Activated CD8-positive, alpha-beta memory T cell treated with anti-CD3 and anti-CD28 coated beads, Interleukin-2, amount 50 U/mL, for 1 hour (primary cell): Measurements from ENCODE around the gene FBXW5.

Source experiments
- DNase-seq: peaks from one replicate; pipeline ENCODE4 v3.0.0-alpha.2; 2020; ENCODE audit errors: extremely low read depth

FBXW5 gene

GRCh38 chr9:136960938-136961275, 16.4 kb upstream of the FBXW5 start:
- DNase-seq, result no peak

DNA sequence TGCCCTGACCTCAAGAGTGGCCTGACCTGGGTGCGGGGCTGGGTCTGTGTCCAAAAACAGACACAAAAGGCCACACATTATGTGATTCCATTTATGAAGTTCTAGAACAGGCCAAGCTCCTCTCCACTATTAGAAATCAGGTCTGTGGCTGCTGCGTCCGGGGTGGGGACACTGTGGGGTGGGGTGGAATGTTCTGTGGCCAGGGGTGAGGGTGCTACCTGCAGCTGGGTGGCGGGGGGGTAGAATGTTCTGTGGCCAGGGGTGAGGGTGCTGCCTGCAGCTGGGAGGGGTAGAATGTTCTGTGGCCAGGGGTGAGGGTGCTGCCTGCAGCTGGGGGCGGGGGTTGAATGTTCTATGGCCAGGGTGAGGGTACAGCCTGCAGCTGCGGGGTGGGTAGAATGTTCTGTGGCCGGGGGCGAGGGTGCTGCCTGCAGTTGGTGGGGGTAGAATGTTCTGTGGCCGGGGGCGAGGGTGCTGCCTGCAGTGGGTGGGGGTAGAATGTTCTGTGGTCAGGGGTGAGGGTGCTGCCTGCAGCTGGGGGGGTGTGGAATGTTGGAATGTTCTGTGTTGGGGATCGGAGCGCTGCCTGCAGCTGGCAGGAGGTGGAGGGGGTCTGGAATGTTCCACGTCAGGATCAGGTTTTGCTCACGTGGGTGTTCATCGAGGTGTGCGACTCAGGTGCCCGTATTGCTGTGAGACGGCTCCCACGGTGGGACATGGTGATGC, 15.8 kb upstream of the FBXW5 start:
- peak; percentile 20 for DNase-seq

DNA sequence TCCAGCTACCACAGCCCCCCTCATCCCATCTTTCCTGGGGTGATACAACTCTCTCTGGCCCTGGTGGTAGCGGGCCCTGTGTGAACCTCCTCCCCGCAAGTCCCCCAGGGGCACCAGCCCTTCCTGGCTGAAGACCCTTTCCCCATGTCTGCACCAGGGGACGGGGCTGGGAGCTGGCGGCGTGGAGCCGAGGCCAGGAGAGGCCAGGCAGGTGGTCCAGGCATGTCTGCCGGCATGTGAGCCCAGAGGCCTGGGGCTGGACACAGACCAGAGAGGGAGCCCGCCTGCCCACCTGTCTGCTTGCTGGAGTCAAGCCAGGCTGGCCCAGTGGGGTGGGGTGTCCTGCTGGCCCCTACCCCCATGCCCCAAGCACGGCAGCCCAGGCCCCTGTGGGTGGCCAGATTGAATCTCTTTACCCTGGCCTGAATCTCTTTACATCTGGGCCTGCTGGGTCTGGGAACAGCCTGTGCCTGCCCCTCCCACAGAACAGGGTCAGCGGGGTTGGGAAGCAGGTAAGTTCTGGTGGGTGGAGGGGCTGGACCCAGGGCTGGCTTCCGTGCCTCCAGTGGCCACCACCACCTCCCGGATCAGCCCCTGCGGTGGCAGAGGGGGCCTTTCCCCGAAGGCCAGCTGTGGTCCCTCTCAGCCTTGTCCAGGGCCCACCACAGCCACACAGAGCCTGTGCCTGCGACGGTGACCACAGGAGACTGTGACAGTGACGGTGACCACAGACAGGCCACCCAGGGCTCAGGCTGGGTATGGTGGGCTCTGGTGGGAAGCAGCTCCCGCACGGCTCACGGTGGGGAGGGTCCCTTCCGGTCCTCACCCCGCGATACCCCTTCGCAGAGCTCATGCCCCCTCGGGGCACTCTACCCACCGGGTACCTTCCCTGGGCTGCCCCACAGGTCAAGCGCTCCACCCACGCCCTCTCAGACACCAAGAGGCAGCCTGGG, 14.6 kb upstream of the FBXW5 start:
- DNase-seq, result no peak

DNA sequence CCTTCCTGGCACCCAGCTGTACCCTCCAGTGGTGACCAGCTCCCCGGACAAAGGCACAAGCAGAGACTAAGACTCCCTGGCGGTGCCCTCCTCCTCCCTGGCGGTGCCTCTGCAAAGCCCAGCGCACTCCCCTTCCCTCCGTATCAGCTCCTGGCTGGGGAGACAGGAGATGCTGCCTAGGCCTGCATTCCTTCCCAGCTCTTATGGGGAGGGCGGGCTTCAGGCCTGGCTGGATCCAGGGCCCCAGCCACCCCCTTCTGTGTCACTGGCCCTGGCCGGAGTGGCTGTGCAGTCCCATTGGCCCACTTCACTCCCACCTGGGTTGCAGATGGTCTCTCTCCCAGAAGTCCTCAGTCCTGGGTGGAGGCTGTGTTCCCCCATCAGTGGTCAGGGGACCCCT, 13.9 kb upstream of the FBXW5 start:
- no peak for DNase-seq

- no peak for DNase-seq
Measured at GRCh38 chr9:136957901-136958300, 13.4 kb upstream of the FBXW5 start.

GRCh38 chr9:136957461-136957860, 12.9 kb upstream of the FBXW5 start:
- no peak for DNase-seq

GRCh38 chr9:136956604-136957003, 12.1 kb upstream of the FBXW5 start:
- DNase-seq, result no peak

- no peak for DNase-seq
Measured at GRCh38 chr9:136955943-136956335, 11.4 kb upstream of the FBXW5 start.

- DNase-seq, result no peak
Measured at GRCh38 chr9:136955202-136955942, 10.8 kb upstream of the FBXW5 start.

DNA sequence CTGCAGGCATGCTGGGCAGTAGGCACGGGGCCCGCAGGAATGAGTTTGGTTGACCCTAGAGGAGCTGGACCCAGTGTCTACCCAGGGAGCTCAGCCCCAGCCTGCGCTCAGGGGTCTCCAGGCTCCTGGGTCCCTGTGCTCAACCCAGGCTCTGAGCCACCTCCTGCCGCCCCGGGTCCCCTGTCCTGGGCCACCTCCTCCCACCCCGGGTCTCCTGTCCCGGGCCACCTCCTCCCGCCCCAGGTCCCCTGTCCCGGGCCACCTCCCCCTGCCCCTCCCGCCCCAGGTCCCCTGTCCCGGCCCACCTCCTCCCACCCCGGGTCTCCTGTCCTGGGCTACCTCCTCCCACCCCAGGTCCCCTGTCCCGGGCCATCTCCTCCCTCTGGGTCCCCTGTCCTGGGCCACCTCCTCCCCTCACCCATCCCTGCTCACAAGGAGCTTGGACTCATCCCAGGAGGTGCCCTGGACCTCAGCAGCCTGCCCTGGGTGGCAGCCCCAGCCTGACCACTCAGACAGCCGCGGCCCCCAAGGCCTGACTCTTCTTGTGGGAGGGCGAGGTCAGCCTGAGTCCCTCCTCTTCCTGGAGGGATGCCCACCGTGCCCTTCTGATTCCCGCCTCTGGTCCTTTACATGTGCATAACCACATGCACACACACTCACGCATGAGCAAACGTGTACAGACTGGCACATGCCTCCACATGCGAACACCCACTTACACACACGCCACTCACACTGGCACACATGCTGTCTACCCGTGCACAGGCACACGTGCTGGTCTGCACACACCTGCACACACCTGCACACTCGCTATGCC, 9.9 kb upstream of the FBXW5 start:
- no peak for DNase-seq

DNA sequence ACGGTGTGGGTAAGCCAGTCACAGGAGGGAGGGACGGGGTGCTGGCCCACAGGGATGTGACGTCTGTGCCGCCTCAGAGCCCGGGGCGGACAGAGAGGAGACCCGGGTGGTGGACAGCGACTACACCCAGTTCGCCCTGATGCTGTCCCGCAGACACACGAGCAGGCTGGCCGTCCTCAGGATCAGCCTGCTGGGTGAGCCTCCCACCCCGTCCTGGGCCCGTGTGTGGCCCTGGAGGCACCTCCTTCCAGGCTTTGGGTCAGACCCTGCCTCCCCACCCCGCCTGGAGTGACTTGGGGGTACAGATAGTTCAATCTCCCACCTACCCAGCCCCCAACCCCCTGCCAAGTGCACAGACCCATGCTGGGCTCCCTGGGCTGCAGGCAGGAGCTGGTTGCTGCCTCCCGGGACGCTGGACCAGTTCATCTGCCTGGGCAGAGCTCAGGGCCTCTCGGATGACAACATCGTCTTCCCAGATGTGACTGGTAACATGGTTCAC, 9.3 kb upstream of the FBXW5 start:
- DNase-seq, result no peak

- no peak for DNase-seq
Measured at GRCh38 chr9:136952876-136953770, 8.6 kb upstream of the FBXW5 start.

DNA sequence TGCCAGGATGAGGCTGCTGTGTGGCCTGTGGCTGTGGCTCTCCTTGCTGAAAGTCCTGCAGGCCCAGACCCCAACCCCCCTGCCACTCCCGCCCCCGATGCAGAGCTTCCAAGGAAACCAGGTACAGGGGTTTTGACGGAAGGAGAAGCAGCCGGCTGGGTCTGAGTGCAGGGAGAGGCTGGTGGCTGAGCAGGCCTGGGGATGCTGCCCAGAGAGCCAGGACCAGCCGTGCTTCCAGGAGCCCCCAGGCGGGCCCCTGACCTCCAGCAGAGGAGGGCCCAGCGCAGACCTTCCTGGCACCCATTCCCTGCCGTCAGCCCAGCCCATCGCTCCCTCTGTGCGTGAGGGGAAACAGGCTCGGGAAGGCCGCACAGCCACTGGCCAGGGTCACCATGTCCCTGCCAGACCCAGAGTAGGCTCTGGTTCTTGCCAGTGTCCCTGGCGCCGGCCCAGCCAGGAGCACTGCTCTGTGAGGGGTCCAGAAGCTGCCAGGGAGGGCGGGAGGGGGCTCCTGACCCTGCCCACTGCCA, 7.8 kb upstream of the FBXW5 start:
- DNase-seq, result no peak

DNA sequence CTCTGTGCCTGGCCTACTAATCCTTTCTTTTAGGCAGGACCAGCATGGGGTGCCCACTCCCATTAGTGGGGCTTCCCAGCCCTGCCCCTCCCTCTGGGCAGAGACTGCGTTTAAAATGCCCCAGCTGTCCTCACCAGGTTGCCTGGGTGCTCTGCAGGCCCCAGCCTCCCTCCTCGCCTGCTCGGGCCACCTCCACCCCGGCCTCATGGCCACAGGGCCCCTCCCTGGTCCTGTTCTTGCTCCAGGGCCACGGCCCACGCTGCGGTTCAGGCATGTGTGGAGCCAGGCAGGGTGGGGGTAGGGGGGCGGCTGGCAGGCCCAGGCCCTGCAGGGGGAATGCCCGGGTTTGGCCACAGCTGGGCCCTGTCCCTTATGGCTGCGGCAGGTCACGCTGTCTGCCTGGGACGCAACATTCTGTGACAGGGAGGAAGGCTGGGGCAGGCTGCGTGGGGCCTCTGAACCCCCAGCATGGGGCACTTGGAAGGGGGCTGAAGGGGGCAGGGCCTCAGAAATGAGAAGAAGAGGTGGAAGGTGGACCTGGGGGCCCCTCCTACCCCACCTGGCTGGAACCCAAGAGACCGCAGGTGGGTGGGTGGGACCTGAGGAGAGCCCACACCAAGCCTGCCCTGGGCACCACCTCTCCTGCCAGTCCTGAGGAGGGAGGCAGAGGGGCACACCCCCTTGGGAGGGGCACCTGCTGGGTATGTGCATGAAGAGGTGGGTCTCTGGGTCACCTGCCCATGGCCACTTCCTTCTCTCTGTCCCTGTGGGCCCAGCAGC, 7.2 kb upstream of the FBXW5 start, which contains the start of gene LCN12:
TSS of gene LCN12 (plus strand) at position 733 of the 780 bp plus-strand sequence. CDS start 55 bp downstream, outside the sequence.
- DNase-seq, result no peak

- DNase-seq, result no peak
Measured at GRCh38 chr9:136950656-136951276, 6.2 kb upstream of the FBXW5 start.

- DNase-seq, result peak; percentile 87
Measured at GRCh38 chr9:136949817-136950655, 5.5 kb upstream of the FBXW5 start.

DNA sequence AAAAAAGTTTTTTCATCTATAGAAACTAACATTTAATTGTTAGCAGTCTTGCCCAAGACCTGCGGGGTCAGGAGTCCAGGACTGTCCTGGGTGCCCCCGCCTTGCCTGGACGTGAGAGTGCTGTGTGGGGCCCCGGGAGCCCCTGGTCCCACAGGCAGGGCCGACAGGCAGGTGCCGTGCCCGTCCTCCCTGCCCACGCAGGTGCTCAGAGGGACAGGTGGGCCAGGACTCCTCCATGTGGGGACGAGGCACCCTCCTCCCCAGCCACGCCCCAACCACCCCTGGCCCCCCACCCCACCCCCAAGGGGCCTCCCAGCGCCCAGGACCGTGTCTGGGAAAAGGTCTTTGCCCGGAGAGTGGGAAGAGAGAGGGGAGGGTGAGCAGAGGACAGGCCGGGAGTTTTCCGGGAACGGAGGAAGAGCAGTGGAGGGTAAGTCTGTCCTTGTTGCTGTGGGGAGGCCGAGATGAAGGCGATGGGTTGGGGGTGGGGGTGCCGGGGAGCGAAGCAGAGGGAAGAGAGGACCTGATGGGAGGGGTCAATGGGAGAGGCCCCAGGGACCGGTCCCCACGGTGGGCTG, 4.8 kb upstream of the FBXW5 start:
- no peak for DNase-seq
